Skeletal muscle tissue (tissue), 4 donors: ENCODE measurements around the gene COA1. TPM values are rescaled to one million over a fixed set of nuclear protein-coding genes. Genes with fewer than 3 reads are reported as not detected.

Experiments used
- H3K27ac ChIP-seq: one replicate; pipeline ENCODE4 v1.7.0; 2013; ENCODE audit warnings: mild to moderate bottlenecking, low read depth, low read length, inconsistent platforms
- H3K27me3 ChIP-seq, 3 donors: one replicate each; pipeline ENCODE4 v1.7.0; 2013; ENCODE audit warnings: low read length in 3 of 3; ENCODE audit not compliant: control insufficient read depth in 3 of 3, insufficient read depth in 3 of 3
- H3K36me3 ChIP-seq, 3 donors: one replicate each; pipeline ENCODE4 v1.7.0; 2013; ENCODE audit warnings: low read length in 3 of 3; ENCODE audit not compliant: control insufficient read depth in 3 of 3, insufficient read depth in 3 of 3
- H3K4me1 ChIP-seq, 3 donors: one replicate each; pipeline ENCODE4 v1.7.0; 2013; ENCODE audit warnings: low read length in 3 of 3, mild to moderate bottlenecking in 3 of 3; ENCODE audit not compliant: control insufficient read depth in 3 of 3, insufficient read depth in 3 of 3
- H3K4me3 ChIP-seq, 3 donors: one replicate each; pipeline ENCODE4 v1.7.0; 2013; ENCODE audit warnings: low read length in 3 of 3
- H3K9ac ChIP-seq, 3 donors: one replicate each; pipeline ENCODE4 v1.7.0; 2013; ENCODE audit warnings: low read length in 3 of 3, mild to moderate bottlenecking in 3 of 3, moderate library complexity in 2 of 3, low read depth in 1 of 3
- H3K9me3 ChIP-seq, 3 donors: one replicate each; pipeline ENCODE4 v1.7.0; 2013; ENCODE audit warnings: low read length in 3 of 3; ENCODE audit not compliant: control insufficient read depth in 3 of 3
- total RNA-seq: library from RNA; depleted of rRNA; stranded (reverse); fragments of >200 nt; gene quantifications from one replicate; pipeline ENCODE4 v1.2.3, GENCODE V29; 2014
- donor health status: Osteomylitis.

Gene COA1
- total RNA-seq, 1 donor from 2014 or later = 57.9 TPM

DNA sequence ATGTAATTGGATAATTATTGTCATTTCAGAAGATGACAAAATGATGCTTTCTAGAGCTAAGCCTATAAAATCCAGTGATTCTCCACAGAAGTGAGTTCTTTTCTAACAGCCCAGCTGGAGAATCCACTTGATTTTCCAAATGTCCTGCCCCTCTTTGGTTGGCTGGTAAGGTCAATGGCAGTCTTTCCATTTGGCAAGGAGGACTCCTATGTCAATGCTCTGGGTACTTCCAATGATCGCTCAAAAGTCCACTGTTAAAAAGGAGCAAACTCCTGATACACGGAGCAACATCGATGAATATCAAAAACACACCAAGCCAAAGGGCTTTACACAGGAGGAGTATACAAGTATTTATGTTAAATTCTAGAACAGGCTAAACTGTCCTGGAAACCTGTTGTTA lies 88.6 kb downstream of the COA1 start:
- no peak overlapping the region for H3K9ac ChIP-seq
- peaks cover 17 to 32% (median 30%) of the 10 kb centered on the region in 3 donors for H3K36me3 ChIP-seq
- peak overlapping the region; percentile 42 for H3K27ac ChIP-seq
- H3K4me3 ChIP-seq = no peak overlapping the region
- no peaks in the 10 kb centered on the region for H3K9me3 ChIP-seq
- no peaks in the 10 kb centered on the region for H3K27me3 ChIP-seq
- peaks cover 2 to 9% (median 5%) of the 10 kb centered on the region in 3 donors for H3K4me1 ChIP-seq

DNA sequence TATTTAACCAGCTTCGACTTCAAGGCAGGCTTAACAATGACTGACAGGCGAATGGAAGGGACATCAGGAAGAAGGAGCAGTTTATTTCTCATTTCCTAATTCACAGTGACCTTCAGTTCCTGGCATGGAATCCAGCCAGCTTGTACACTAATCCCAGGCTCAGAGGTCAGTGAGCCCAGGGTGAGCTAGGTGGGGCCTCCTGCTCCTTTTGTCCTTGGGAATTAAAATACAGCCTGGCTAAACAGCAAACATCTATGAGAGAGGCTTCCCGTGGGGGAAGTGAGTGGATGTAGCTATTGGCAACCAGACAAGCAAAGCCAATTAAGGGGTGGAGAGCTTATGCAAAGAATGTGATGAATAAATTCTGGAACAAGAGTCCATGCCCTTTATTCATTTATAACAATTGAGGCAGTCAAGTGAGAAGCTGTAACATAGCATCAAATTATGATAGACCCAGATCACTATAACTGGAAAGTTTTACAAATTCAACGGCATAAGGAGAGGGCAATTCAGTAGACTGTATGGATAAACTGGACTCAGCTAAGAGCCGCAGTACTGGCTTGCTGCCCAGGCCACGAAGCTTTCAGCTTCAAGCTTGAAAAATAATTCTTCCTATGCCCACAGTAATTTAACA lies 89.3 kb downstream of the COA1 start:
- Histone ChIP-seq H3K36me3 (peaks cover 19 to 36% (median 34%) of the 10 kb centered on the region in 3 donors), H3K9me3 (no peaks in the 10 kb centered on the region), H3K27me3 (no peaks in the 10 kb centered on the region), H3K4me3 (no peak overlapping the region), H3K9ac (no peak overlapping the region), H3K27ac (peak overlapping the region; percentile 42), H3K4me1 (peaks cover under 1 to 9% (median 2%) of the 10 kb centered on the region in 3 donors)

DNA sequence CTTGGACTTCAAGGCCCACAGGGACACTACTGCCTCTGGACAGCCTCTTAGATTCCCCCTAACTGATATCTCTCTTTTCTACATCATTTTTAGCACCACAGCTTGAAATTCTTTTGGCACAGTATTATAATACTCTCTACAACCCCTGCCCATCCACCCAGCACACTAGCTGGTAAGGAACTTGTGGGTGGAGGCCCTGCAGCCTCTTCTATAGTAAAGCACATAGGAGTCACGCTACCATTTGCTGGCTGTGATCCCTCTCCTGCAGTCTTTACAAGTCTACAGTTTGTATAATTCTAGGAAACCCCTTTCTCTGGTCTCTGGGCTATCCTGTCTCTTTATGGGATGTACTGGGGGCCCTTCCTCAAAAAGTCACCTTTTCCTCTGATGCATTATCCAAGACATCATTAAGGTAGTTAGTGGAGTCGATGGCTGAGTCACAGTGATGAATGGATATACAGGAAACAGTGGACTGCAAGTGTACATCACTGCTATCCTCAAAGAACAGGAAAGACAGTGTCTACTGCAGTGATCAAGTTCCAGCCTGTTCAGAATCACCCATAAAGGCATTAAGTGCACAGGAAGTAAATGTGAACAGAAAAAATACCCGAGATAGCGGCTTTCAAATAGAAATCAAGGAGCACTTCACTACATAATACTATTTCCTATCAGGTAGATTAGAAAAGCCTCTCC lies 92.1 kb downstream of the COA1 start:
- H3K4me3 ChIP-seq = no peak overlapping the region
- no peak overlapping the region for H3K27ac ChIP-seq
- no peaks in the 10 kb centered on the region for H3K27me3 ChIP-seq
- peaks cover 19 to 44% (median 34%) of the 10 kb centered on the region in 3 donors for H3K36me3 ChIP-seq
- no peaks in the 10 kb centered on the region for H3K9me3 ChIP-seq
- peaks cover 0 to 6% (median 2%) of the 10 kb centered on the region in 3 donors for H3K4me1 ChIP-seq
- no peak overlapping the region for H3K9ac ChIP-seq

DNA sequence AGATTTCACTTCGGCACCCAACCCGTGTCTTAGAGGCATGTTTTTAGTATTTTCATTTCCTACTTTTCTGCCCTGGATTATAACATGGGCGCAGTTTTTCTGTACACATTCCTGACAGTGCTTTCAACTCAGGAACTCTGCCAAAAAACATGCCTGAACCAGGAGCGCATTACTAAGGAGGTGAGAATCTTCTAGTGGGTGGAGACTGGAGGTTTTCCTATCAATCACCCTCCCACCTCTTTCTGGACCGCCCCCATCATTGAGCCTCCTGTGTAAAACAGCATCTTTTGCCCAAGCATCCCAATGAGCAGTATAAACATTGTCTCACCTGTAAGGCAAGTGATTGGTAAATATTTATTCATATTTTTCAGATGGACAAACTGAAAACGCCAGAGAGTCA lies 93.2 kb downstream of the COA1 start:
- Histone ChIP-seq H3K4me1 (peaks cover 0 to 6% (median 2%) of the 10 kb centered on the region in 3 donors), H3K27ac (no peak overlapping the region), H3K27me3 (no peaks in the 10 kb centered on the region), H3K9ac (no peak overlapping the region), H3K9me3 (no peaks in the 10 kb centered on the region), H3K4me3 (no peak overlapping the region), H3K36me3 (peaks cover 19 to 54% (median 39%) of the 10 kb centered on the region in 3 donors)

DNA sequence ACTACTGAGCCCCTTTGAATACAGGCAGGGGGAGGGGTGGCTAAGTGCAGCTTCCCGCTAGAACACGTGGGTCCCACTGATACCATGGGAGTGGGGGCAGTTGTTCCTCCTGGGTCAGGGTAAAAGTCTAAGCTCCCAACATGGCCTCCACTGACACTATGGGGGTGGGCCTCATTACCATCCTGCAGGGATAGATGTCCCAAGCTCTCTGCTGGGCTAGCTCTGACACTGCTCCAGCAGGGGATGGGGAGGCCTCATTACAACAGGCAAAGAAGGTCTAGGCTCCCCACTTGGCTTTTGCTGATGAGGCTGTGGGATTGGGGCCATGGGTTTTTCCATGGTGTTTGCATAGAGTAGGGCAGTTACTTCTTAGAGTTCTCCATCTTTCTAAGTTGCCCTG lies 94.9 kb downstream of the COA1 start:
- Histone ChIP-seq H3K4me1 (no peaks in the 10 kb centered on the region), H3K4me3 (no peak overlapping the region), H3K27me3 (no peaks in the 10 kb centered on the region), H3K9me3 (no peaks in the 10 kb centered on the region), H3K27ac (no peak overlapping the region), H3K36me3 (peaks cover 19 to 51% (median 35%) of the 10 kb centered on the region in 3 donors), H3K9ac (no peak overlapping the region)

DNA sequence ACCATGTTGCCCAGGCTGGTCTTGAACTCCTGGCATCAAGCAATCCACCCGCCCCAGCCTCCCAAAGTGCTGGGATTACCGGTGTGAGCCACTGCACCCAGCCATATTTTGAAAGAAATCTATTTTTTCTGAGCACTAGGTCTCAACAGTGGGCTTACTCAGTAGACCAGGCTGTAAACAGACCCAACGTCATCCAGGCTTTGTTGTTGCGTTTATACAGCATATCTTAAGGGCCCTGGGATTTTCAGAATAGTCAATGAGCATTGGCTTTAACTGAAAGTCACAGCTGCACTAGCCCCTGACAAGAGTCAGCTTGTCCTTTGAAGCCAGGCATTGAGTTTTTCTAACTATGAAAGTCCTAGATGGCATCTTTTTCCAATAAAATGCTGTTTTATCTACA lies 96.6 kb downstream of the COA1 start:
- no peaks in the 10 kb centered on the region for H3K9me3 ChIP-seq
- H3K36me3 ChIP-seq = peaks cover 19 to 48% (median 31%) of the 10 kb centered on the region in 3 donors

DNA sequence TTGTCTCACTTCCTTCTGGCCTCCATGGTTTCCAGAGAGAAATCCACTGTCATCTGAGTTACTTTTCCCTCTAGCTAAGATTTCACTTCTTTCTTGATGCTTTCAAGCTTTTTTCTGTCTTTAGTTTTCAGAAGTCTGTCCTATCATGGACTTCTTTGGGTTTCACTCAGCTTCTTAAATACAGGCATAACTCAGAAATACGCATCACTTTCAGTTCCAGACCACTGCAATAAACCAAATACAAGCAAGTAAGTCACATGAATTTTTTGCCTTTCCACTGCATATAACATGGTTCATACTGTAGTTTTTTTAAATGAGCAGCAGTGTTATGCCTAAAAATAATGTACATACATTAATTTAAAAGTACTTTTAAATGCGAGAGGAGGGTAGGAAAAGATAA lies 97.8 kb downstream of the COA1 start:
- H3K27me3 ChIP-seq = no peaks in the 10 kb centered on the region
- no peaks in the 10 kb centered on the region for H3K4me1 ChIP-seq
- H3K4me3 ChIP-seq = no peak overlapping the region
- no peak overlapping the region for H3K9ac ChIP-seq
- peaks cover 10 to 37% (median 21%) of the 10 kb centered on the region in 3 donors for H3K36me3 ChIP-seq
- no peak overlapping the region for H3K27ac ChIP-seq
- H3K9me3 ChIP-seq = no peaks in the 10 kb centered on the region

More for the DNA sequence above, 96.6 kb downstream of the COA1 start:
- Histone ChIP-seq H3K9ac (no peak overlapping the region), H3K27me3 (no peaks in the 10 kb centered on the region), H3K4me3 (no peak overlapping the region), H3K27ac (no peak overlapping the region), H3K4me1 (no peaks in the 10 kb centered on the region)

DNA sequence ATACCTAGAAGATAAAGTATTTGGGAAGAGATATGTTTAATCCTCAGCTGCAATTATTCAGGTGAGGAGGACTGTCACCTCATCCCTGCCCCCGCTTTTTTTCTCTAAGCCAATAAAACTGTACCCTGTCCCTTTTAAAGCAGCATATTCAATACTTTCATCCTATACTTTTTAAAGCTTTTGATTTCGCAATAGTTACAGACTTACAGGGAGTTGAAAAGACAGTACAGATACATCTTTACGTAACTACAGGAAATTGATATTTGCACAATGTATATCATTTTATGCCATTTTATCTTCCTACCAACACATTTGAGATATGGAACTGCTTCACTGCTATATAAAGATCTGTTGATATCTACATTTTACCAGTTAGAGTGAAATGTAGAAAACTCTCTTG lies 98.8 kb downstream of the COA1 start:
- Histone ChIP-seq H3K4me1 (no peaks in the 10 kb centered on the region), H3K9me3 (no peaks in the 10 kb centered on the region), H3K27ac (no peak overlapping the region), H3K36me3 (peaks cover 10 to 32% (median 21%) of the 10 kb centered on the region in 3 donors), H3K4me3 (no peak overlapping the region), H3K27me3 (no peaks in the 10 kb centered on the region), H3K9ac (no peak overlapping the region)

DNA sequence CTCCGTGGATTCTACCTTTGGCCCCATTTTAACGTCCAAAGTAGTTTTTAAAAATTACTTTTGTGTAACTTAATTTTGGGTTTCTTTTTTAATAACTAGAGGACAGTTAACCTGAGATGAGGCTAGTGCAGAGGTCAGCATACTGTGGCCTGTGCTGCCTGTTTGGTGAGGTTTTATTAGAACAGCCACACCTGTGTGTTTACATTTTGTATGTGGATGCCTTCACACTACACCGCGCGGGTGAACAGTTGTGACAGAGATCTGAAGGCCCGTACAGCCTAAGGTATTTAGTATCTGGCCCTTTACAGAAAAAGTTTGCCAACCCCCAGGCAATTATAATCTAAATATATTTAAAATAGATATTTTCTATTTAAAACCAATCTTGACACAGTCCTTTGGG lies 99.5 kb downstream of the COA1 start:
- no peak overlapping the region for H3K9ac ChIP-seq
- H3K4me1 ChIP-seq = no peaks in the 10 kb centered on the region
- H3K9me3 ChIP-seq = no peaks in the 10 kb centered on the region
- H3K36me3 ChIP-seq = peaks cover 7 to 29% (median 19%) of the 10 kb centered on the region in 3 donors
- no peaks in the 10 kb centered on the region for H3K27me3 ChIP-seq
- no peak overlapping the region for H3K4me3 ChIP-seq
- no peak overlapping the region for H3K27ac ChIP-seq

DNA sequence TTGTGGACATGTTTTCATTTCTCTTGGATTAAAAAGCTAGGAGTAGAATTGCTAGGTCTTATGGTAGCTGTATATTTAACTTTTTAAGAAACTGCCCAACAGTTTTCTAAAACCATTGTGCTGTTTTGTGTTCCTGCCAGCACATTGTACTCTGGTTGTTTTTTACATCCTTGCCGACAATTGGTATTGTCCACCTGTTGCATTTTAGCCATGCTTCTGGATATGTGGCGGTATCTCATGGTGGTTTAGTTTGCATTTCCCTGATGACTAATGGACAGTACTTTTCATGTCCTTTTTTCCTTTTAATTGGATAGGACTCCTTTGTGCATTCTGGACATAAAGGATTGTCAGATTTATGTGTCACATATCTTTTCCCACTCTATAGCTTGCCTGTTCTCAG lies 100.9 kb downstream of the COA1 start:
- no peaks in the 10 kb centered on the region for H3K4me1 ChIP-seq
- no peaks in the 10 kb centered on the region for H3K27me3 ChIP-seq
- H3K4me3 ChIP-seq = no peak overlapping the region
- H3K9me3 ChIP-seq = no peaks in the 10 kb centered on the region
- H3K27ac ChIP-seq = no peak overlapping the region
- peaks cover 7 to 29% (median 19%) of the 10 kb centered on the region in 3 donors for H3K36me3 ChIP-seq
- no peak overlapping the region for H3K9ac ChIP-seq
